K562 (cell line): Measurements from ENCODE around the gene CD248. TPM values are rescaled to one million over a fixed set of nuclear protein-coding genes. Genes with fewer than 3 reads are reported as not detected.

Experiments used
- CBX2 ChIP-seq: fragments of 200-600 bp; sonication (generic); IDR thresholded peaks from one replicate; pipeline ENCODE4 v1.6.1; 2012; ENCODE audit warnings: mild to moderate bottlenecking, low read length, inconsistent platforms; ENCODE audit not compliant: insufficient read depth, poor library complexity, severe bottlenecking
- CXXC5 ChIP-seq: fragments of 250-450 bp; sonication (Bioruptor Pico); IDR thresholded peaks from 2 replicates; pipeline ENCODE4 v1.8.0; 2022; ENCODE audit warnings: inconsistent platforms, mild to moderate bottlenecking, moderate library complexity
- DPF2 ChIP-seq: fragments of 450-650 bp; IDR thresholded peaks from 2 replicates; pipeline ENCODE4 v1.6.1; 2016
- EZH2 ChIP-seq: IDR thresholded peaks from 2 replicates; pipeline ENCODE4 v1.6.1; 2012; ENCODE audit warnings: low read depth, mild to moderate bottlenecking, inconsistent platforms, low read length, borderline replicate concordance
- MBD2 ChIP-seq: sonication (generic); IDR thresholded peaks from 2 replicates; pipeline ENCODE4 v1.6.1; 2016; ENCODE audit warnings: low read depth, borderline replicate concordance
- MXD1 ChIP-seq: fragments of 250-450 bp; sonication (Bioruptor Pico); IDR thresholded peaks from 2 replicates; pipeline ENCODE4 v1.8.0; 2021; ENCODE audit warnings: borderline replicate concordance, mild to moderate bottlenecking, moderate library complexity; ENCODE audit not compliant: poor library complexity, severe bottlenecking
- NCOA1 ChIP-seq: fragments of 450-650 bp; IDR thresholded peaks from 2 replicates; pipeline ENCODE4 v1.6.1; 2016; ENCODE audit warnings: low read depth
- PPARD ChIP-seq: fragments of 250-450 bp; sonication (Bioruptor Pico); IDR thresholded peaks from 2 replicates; pipeline ENCODE4 v1.8.0; 2022; ENCODE audit warnings: inconsistent platforms, mild to moderate bottlenecking, moderate library complexity
- RBM25 ChIP-seq: fragments of 200-400 bp; formaldehyde crosslinking; IDR thresholded peaks from 2 replicates; pipeline ENCODE4 v1.6.1; 2018; ENCODE audit warnings: low read length, low read depth, moderate library complexity; ENCODE audit not compliant: severe bottlenecking
- RBM34 ChIP-seq: fragments of 200-400 bp; formaldehyde crosslinking; IDR thresholded peaks from 2 replicates; pipeline ENCODE4 v1.6.1; 2018; ENCODE audit warnings: low read length, borderline replicate concordance; ENCODE audit not compliant: insufficient read depth
- TFE3 ChIP-seq: fragments of 450-650 bp; formaldehyde crosslinking; IDR thresholded peaks from 2 replicates; pipeline ENCODE4 v1.4.0; 2020; ENCODE audit warnings: mild to moderate bottlenecking, mixed read lengths
- ZBTB33 ChIP-seq: sonication (generic); formaldehyde crosslinking; IDR thresholded peaks from 2 replicates; pipeline ENCODE4 v1.8.1; 2023; ENCODE audit warnings: mild to moderate bottlenecking, missing genetic modification reagents
- ZBTB43 ChIP-seq: sonication (generic); formaldehyde crosslinking; IDR thresholded peaks from 2 replicates; pipeline ENCODE4 v1.8.0; 2023; ENCODE audit warnings: mild to moderate bottlenecking, missing genetic modification reagents
- ZNF175 ChIP-seq: fragments of 200-800 bp; sonication (Bioruptor generic); IDR thresholded peaks from 2 replicates; pipeline ENCODE4 v1.6.1; 2016; ENCODE audit warnings: low read depth, mild to moderate bottlenecking, missing genetic modification characterization, missing compliant biosample characterization
- ZNF592 ChIP-seq: fragments of 450-650 bp; IDR thresholded peaks from 2 replicates; pipeline ENCODE4 v1.6.1; 2017; ENCODE audit warnings: antibody characterized with exemption, mild to moderate bottlenecking
- polyA plus RNA-seq, 8 experiments: library from polyadenylated mRNA; depleted of rRNA in 4 of 8; stranded (reverse) in 5 of 8; unstranded in 3 of 8; fragments of >200 nt; fragmentation: Nextera tagmentation in 2 of 8; fragmentation: Illumina TruSeq in 1 of 8; extraction: Ambion mirVana in 2 of 8; extraction: Trizol in 1 of 8; gene quantifications; 2 replicates each; pipeline versions ENCODE4 v1.2.1 to v1.2.3, GENCODE V29; 2011 to 2014; ENCODE audit warnings: inconsistent platforms in 1 of 8, missing spikeins in 1 of 8
- total RNA-seq, 7 experiments: library from RNA; depleted of rRNA in 6 of 7; stranded (reverse); fragments of >200 nt in 6 of 7; fragmentation: Illumina TruSeq in 2 of 7; extraction: Trizol in 2 of 7; gene quantifications; 2 replicates each; pipeline versions ENCODE4 v1.2.1 to v1.2.3, GENCODE V29; 2011 to 2021; ENCODE audit warnings: low replicate concordance in 1 of 7
- TF ChIP-seq, protein P1 (sequence below): IDR thresholded peaks from 2 replicates; pipeline ENCODE4 v1.6.1; 2016; ENCODE audit warnings: missing genetic modification characterization, missing compliant biosample characterization

The CD248 gene
- total and polyA plus RNA-seq, 9 of the 15 experiments (the other 6 are each of a cell fraction or from before 2014, with no cell fraction given) = 0.09 TPM; not detected in 8

- TF ChIP-seq RBM34 = no peak
- TF ChIP-seq MXD1 = no peak
- TF ChIP-seq ZNF592 = no peak
- TF ChIP-seq PPARD (CRISPR knock-in tag) = no peak
- TF ChIP-seq ZBTB33 (CRISPR knock-in tag) = peak; percentile 59; the same call in 1 of the 2 replicates
- peak; percentile 84 for TF ChIP-seq CXXC5 (CRISPR knock-in tag)
- TF ChIP-seq TFE3 (CRISPR knock-in tag) = no peak
- TF ChIP-seq MBD2 = 0 out of 2 replicates have a peak, but pooled peaks have one; percentile 26
- TF ChIP-seq NCOA1 = no peak
- no peak for TF ChIP-seq EZH2
- no peak for TF ChIP-seq ZNF175 (CRISPR knock-in tag)
- TF ChIP-seq DPF2 = peak; percentile 81
- TF ChIP-seq, protein P1, sequence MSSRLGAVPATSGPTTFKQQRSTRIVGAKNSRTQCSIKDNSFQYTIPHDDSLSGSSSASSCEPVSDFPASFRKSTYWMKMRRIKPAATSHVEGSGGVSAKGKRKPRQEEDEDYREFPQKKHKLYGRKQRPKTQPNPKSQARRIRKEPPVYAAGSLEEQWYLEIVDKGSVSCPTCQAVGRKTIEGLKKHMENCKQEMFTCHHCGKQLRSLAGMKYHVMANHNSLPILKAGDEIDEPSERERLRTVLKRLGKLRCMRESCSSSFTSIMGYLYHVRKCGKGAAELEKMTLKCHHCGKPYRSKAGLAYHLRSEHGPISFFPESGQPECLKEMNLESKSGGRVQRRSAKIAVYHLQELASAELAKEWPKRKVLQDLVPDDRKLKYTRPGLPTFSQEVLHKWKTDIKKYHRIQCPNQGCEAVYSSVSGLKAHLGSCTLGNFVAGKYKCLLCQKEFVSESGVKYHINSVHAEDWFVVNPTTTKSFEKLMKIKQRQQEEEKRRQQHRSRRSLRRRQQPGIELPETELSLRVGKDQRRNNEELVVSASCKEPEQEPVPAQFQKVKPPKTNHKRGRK (tag) = no peak
- TF ChIP-seq RBM25 = no peak
- no peak for TF ChIP-seq CBX2
- no peak for TF ChIP-seq ZBTB43
These were observed 4.8 kb downstream of the CD248 start (continued) for GRCh38 chr11:66311965-66312548.
